Liver (tissue), 3 donors: ENCODE measurements around the gene CEACAM6.

Experiments used
- CTCF ChIP-seq: fragments of 150-350 bp; IDR thresholded peaks from 2 replicates; pipeline ENCODE4 v1.5.1; 2017; ENCODE audit warnings: improper control_type of control experiment, low read depth, low read length; ENCODE audit not compliant: missing input control
- TF ChIP-seq, protein P1 (sequence below): IDR thresholded peaks from 2 replicates; pipeline ENCODE4 v1.6.1; 2016; ENCODE audit warnings: antibody characterized with exemption
- donor health status: healthy.
- donor health status: healthy.

GRCh38 chr19:41783612-41784011 lies 28.3 kb downstream of the CEACAM6 start:
- no peak for TF ChIP-seq CTCF
- TF ChIP-seq, protein P1, sequence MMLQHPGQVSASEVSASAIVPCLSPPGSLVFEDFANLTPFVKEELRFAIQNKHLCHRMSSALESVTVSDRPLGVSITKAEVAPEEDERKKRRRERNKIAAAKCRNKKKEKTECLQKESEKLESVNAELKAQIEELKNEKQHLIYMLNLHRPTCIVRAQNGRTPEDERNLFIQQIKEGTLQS, result no peak
